ENCODE results near the gene DCDC2C.

Gene DCDC2C

DNA sequence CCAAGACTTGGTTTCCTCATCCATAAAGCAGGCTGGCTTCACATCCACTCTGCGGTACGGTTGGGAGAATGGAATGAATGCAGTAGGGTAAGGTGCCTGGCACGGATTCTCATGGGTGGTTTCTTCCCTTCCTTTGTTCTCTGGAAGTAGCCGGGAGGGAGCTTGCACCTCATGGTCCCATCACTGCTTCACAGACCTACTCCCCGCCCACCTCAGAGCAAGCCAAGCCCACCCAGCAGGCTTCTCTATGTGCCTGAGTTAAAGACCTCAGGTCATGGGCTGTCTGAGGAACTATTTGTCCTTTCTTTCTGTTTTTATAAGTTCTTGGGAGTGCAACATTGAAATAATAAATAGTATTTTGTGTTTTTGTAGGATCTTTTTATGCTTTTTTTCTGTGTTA is 3.5 kb downstream of the DCDC2C start:
- no peak overlapping the region for H3K4me3 ChIP-seq (ENCODE audit: low read depth, low read length, poor library complexity, severe bottlenecking)
- no peaks in the 10 kb centered on the region for H4K20me1 ChIP-seq (ENCODE audit: insufficient read depth, low read length)
- H3K4me1 ChIP-seq (ENCODE audit: insufficient read depth, low read length, severe bottlenecking): no peaks in the 10 kb centered on the region
- no peak overlapping the region for H3K27ac ChIP-seq (ENCODE audit: low read depth, low read length, poor library complexity, severe bottlenecking)
- H3F3A ChIP-seq (ENCODE audit: insufficient read depth, low read length): no peaks in the 10 kb centered on the region
- no peak overlapping the region for H3K9ac ChIP-seq (ENCODE audit: low read length)
- H3K79me2 ChIP-seq (ENCODE audit: insufficient read depth, low read length): no peaks in the 10 kb centered on the region
- H2AFZ ChIP-seq (ENCODE audit: low read length): no peak overlapping the region
- no peaks in the 10 kb centered on the region for H3K9me3 ChIP-seq (ENCODE audit: low read length)
- no peaks in the 10 kb centered on the region for H3K36me3 ChIP-seq (ENCODE audit: insufficient read depth, low read length)
- H3K4me2 ChIP-seq (ENCODE audit: low read length): no peak overlapping the region
- no peak for TF ChIP-seq EZH2 (IDR thresholded peaks at IDR 0.05; ENCODE audit: borderline replicate concordance, low read length)
- TF ChIP-seq, protein P1, sequence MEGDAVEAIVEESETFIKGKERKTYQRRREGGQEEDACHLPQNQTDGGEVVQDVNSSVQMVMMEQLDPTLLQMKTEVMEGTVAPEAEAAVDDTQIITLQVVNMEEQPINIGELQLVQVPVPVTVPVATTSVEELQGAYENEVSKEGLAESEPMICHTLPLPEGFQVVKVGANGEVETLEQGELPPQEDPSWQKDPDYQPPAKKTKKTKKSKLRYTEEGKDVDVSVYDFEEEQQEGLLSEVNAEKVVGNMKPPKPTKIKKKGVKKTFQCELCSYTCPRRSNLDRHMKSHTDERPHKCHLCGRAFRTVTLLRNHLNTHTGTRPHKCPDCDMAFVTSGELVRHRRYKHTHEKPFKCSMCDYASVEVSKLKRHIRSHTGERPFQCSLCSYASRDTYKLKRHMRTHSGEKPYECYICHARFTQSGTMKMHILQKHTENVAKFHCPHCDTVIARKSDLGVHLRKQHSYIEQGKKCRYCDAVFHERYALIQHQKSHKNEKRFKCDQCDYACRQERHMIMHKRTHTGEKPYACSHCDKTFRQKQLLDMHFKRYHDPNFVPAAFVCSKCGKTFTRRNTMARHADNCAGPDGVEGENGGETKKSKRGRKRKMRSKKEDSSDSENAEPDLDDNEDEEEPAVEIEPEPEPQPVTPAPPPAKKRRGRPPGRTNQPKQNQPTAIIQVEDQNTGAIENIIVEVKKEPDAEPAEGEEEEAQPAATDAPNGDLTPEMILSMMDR (IDR thresholded peaks at IDR 0.05; ENCODE audit: low read length): no peak
- H3K9me2 ChIP-seq (ENCODE audit: low read depth, low read length): no peaks in the 10 kb centered on the region
- H3K27me3 ChIP-seq (ENCODE audit: insufficient read depth, low read length): no peaks in the 10 kb centered on the region

DNA sequence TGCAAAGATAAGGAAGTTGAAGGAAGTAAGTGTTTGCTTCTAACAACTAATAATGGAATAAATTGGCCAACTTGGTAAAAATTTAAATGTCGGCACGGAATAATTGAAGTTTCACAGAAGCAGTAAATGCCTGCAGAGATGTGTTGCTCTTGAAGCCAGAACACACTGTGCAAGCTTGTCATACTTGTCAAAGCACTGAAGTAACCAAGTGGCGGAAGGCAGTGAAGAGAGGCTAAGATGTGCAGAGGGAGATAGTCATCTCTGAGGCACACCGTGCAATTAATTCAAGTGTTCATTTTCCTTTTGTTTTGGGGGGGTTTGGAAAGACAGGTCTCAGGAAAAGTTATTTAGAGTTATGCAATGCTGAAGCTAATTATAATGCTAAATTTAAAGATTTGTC is 5.2 kb downstream of the DCDC2C start:
- Histone ChIP-seq H4K20me1 (ENCODE audit: insufficient read depth, low read length) (no peaks in the 10 kb centered on the region), H3K4me2 (ENCODE audit: low read length) (no peak overlapping the region), H3K27me3 (ENCODE audit: insufficient read depth, low read length) (no peaks in the 10 kb centered on the region; the same call in 1 of the 2 replicates), H3K4me1 (ENCODE audit: insufficient read depth, low read length, severe bottlenecking) (no peaks in the 10 kb centered on the region), H2AFZ (ENCODE audit: low read length) (no peak overlapping the region), H3K36me3 (ENCODE audit: insufficient read depth, low read length) (no peaks in the 10 kb centered on the region), H3K79me2 (ENCODE audit: insufficient read depth, low read length) (no peaks in the 10 kb centered on the region), H3K9ac (ENCODE audit: low read length) (no peak overlapping the region), H3K4me3 (ENCODE audit: low read depth, low read length, poor library complexity, severe bottlenecking) (no peak overlapping the region), H3K9me2 (ENCODE audit: low read depth, low read length) (no peaks in the 10 kb centered on the region), H3F3A (ENCODE audit: insufficient read depth, low read length) (no peaks in the 10 kb centered on the region), H3K9me3 (ENCODE audit: low read length) (no peaks in the 10 kb centered on the region), H3K27ac (ENCODE audit: low read depth, low read length, poor library complexity, severe bottlenecking) (no peak overlapping the region)
- TF ChIP-seq, protein P1 (IDR thresholded peaks at IDR 0.05; ENCODE audit: low read length): no peak
- no peak for TF ChIP-seq EZH2 (IDR thresholded peaks at IDR 0.05; ENCODE audit: borderline replicate concordance, low read length)

DNA sequence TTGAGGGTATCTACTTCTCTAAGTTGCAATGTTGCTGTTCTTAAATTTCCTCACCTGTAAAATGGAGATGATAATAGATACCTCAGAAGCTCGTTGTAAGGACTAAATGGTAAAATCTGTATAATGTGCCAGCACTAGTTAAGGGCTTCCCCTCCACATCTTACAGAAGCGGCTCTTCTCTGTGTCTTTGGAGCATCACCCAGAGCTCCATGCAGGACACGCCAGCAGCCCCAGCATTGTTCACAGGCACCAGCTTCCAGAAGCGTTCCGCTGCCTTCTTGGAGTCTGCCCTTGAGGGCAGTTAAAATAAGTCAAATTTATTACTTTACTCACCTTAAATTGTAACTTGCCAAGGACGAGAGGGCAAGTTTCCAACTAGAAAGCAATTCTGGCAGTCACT is 5.8 kb downstream of the DCDC2C start:
- no peak overlapping the region for H3K4me2 ChIP-seq (ENCODE audit: low read length)
- H3K36me3 ChIP-seq (ENCODE audit: insufficient read depth, low read length): no peaks in the 10 kb centered on the region
- no peak for TF ChIP-seq EZH2 (IDR thresholded peaks at IDR 0.05; ENCODE audit: borderline replicate concordance, low read length)
- TF ChIP-seq, protein P1 (IDR thresholded peaks at IDR 0.05; ENCODE audit: low read length): no peak
- H3K27me3 ChIP-seq (ENCODE audit: insufficient read depth, low read length): no peaks in the 10 kb centered on the region; the same call in 1 of the 2 replicates
- no peaks in the 10 kb centered on the region for H4K20me1 ChIP-seq (ENCODE audit: insufficient read depth, low read length)
- no peaks in the 10 kb centered on the region for H3K79me2 ChIP-seq (ENCODE audit: insufficient read depth, low read length)
- no peaks in the 10 kb centered on the region for H3K9me2 ChIP-seq (ENCODE audit: low read depth, low read length)
- H3K4me3 ChIP-seq (ENCODE audit: low read depth, low read length, poor library complexity, severe bottlenecking): no peak overlapping the region
- H2AFZ ChIP-seq (ENCODE audit: low read length): no peak overlapping the region
- no peaks in the 10 kb centered on the region for H3K4me1 ChIP-seq (ENCODE audit: insufficient read depth, low read length, severe bottlenecking)
- H3K9ac ChIP-seq (ENCODE audit: low read length): no peak overlapping the region
- H3K9me3 ChIP-seq (ENCODE audit: low read length): no peaks in the 10 kb centered on the region
- H3F3A ChIP-seq (ENCODE audit: insufficient read depth, low read length): no peaks in the 10 kb centered on the region
- H3K27ac ChIP-seq (ENCODE audit: low read depth, low read length, poor library complexity, severe bottlenecking): no peak overlapping the region
